NCI-H1092 (cell line): Measurements from ENCODE around the gene CRACR2A.

ENCODE experiments used
- DNase-seq: peaks from one replicate; lab custom pipeline; 2025; lab: John Stamatoyannopoulos, UW

CRACR2A gene

DNA sequence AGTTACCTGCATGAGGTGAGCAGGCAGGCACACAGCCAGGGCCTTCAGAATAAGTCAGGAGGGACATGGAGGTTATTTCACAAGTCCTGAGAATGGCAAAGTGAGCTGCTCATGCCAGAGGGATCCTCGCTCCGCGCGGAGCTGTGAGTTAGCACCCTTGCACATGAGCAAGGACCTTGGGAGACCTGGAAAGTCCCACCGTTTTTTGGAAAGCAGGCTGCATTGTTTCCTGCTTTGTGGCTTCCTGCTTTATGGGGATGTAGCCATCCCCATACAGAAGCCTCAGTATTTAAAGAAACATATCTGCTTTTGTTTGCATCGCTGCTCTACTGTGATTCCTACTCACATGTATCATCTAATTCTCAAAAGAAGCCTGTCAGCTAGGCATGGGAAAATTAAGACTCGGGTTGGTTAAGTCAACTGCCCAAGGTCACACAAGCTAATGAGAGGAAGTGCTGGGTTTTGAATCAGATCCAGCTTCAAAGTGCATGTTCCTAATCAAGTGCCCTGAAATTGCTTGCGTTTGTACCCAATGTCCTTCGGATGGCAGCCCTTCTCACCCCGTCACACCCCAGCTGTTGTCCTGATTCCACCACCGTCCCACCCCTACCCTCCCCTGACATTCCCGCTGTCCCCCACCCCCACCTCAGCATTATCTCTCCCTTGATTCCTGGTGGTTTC, 106.2 kb downstream of the CRACR2A start:
- no peak for DNase-seq

DNA sequence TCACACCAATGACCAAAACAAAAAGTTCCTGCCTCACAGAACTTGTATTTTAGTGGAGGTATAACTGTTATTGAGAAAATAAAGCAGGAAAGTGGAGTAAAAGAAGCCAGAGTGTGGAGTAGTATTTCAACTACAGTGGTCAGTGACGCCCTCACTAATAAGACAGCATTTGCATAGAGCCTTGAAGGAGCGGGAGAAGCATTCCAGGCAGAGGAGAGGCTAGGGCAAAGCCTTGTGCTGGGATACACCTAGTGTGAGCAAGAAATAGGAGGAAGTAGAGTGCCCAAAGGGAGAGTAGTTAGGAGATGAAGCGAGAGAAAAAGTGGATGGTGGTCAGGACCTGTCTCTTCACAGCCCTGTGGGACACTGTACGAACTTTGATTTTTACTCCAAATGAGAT, 107.8 kb downstream of the CRACR2A start:
- DNase-seq: no peak

DNA sequence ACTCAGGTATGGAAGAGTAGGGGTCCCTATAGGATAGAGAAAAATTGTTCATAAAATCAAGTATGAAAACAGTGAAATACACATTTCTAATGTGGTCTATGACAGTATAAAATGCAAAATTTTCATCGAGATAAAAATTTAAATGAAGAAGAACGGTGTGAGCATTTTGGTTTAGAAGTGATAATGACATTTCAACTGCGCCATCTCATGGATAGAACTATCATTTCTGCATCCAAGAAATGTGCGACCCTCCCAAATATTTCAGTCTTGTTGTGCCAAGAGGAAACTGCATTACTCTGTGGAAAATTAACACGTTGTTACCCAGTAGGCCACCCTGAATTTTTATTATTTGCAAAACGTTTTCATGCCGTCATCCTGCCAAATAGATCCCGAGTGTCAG, 108.8 kb downstream of the CRACR2A start:
- no peak for DNase-seq

DNA sequence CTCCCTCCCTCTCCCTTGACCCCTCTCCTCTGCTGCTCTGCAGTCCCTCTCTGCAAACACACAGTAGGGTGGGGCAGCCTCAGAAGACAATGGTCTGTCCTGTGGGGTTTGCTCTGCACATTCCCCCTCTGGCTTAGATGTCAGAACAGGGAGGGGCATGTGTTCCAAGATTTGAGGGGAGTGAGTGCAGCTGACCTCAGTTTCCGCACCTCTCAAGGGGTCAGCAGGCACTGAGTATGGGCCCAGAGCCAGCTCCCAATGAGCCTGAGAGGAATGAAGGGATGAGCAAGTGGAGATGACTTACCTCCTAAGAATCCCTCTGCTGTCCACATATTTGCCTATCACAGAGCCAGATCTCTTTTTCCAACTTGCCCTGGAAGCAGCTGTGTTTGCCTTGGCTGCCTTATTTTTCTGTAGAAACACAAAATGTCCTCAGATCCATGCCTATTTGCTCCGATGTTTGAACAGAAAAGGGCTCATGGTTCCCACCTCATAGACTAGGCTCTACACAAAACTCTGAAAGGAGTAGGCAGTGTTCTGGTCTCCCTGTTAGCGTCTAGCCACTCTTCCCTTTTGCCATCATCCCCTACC, 111.4 kb downstream of the CRACR2A start:
- no peak for DNase-seq

DNA sequence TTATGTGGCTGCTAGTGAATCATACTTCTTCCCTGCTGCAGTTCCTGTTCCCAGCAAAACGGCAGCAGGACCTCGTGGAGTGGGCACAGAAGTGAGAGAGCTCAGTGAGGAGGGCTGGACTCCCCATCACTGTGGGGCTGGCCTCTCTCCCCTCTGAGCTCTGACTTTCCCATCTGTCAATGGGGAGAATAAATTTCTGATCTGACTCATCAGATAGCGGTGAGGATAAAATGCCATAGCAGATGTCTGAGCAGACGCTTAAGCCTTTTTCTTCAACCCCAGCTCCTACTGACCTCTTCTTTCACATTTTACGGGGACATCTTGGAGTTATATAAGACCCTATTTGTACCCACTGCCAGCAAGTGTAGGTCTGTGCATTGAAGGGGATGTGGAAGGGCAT, 116.6 kb downstream of the CRACR2A start:
- DNase-seq: no peak

DNA sequence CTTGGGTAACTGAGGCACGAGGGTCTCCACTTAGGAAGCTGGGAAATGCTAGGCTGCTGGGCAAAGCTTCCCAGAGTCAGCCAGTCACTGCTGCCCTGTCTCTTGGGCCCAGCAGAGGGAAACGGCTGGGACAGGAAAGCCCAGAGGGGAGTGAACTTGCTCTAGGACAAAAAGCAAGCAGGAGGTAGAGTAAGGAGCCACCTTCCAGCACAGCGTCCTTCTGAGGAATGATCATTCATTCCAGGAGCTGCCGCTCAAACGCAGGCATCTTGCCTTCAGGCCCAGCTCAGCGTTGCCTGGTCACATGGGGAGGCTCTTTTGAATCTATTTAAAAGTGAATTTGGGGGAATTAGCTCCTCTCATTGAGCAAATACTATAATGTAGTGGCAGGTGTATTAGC, 118.6 kb downstream of the CRACR2A start:
- no peak for DNase-seq

DNA sequence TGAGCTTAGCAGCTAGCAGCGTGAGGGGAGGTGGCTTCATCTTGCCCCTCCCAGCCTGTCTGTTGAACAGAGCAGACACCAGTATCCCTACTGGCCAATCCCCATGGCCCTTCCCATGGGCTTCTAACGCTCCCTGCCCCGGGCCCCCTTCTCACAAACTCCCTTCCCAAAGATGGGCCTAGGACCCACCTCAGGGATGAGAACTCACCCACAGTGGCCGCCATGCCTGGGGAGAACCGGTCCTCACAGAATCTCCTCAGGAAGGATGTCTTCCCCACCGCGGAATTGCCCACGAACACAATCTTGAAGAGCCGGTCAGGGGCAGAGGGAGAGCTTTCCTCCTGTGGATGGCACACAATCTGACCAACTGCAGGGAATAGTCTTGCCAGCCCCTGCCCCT, 119.5 kb downstream of the CRACR2A start:
- no peak for DNase-seq

DNA sequence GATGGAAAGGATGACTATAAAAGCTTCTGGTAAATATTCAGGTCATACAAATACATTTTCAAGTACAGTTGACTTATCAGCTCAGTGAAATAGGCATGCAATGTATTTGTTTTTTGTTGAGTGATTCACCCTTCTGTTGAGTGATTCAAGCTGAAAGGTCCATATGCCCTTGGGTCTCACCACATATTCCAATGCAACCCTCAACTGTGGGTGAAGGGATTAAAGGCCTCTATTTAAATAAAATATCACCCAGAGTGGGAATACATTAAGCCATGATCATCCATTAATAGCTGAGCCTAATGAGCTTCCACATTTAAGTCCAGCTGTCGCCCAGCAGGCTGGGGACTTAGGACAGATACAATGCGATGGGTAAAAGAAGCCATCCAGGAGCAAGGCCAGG, 120.2 kb downstream of the CRACR2A start:
- DNase-seq: no peak

DNA sequence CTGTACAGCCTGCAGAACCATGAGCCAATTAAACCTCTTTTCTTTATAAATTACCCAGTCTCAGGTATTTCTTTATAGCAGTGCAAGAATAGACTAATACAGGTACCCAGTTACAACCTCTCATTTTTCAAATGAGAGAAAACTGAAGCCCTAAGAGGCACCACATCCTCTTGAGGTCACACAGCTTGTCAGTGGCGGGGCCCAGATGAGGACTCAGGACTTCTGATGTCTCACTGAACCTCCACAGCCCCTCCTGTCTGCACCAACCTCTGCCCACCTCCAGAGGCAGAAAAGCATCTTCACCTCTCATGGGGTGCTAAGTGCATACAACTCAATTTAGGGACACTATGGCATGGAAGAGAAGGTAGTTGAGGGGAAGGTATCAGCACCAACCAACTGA, 120.7 kb downstream of the CRACR2A start:
- DNase-seq: no peak

DNA sequence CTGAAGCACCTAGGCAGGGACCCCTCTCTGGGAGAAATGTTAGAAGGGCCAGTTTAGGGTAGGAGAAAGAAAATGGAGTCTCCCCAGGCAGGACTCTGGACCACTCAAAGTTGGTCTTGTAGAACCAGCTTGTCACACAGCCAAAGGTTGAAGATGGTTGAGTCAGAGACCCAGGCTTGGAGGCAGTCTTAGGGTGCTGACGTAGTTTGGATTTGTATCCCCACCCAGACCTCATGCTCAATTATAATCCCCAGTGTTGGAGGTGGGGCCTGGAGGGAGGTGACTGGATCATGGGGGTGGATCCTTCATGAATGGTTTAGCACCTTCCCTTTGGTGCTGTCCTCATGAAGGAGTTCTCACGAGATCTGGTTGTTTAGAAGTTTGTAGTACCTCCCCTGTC, 121.2 kb downstream of the CRACR2A start:
- DNase-seq: no peak

DNA sequence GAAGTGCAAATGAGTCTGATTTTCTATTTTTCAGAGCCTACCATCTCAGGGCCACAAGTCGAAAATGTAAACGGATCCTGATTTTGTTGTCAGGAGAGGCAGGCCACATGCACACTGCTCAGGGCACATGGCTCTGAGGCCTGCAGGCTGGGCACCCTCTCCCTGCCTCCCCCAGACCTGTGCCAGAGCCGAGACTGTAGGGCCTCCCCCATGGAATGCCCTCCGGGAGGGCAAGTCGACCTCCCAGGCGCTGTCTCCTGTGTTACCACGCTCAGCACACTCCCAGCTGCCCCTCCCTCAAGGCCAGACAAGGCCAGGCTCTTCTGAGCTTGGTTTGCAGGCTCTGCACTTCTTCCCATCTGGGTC, 121.7 kb downstream of the CRACR2A start:
- DNase-seq: no peak

DNA sequence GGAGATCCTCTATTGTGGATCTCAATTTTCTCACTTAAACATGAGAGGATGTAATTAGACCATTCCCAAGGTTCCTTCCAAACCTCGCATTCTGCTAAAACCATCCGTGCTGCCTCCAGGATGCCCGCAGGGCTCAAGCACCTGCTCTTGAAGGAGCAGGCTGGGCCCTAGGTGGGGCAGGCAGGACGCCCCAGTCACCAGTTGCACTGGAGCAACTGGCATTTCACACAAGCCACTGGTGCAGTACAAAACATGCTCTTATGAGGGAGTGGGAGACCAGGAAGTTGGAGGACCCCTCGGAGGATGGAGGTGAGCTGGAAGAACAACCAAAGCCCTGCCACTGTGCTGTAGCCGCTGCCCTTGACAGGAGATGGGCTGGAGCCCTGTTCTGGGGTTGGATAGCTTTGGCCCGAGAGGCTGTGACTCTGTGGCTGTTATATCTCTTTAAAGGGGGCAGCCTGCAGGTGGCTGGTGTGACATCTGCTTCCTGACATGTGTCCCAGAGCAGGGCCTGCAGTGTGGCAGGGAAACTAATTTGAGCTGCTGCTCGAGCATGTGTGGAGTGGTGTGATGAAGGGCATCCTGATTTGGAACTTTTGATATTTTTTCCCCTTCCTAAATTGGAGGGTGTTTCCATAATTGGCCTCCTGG, 122.2 kb downstream of the CRACR2A start:
- DNase-seq: no peak

DNA sequence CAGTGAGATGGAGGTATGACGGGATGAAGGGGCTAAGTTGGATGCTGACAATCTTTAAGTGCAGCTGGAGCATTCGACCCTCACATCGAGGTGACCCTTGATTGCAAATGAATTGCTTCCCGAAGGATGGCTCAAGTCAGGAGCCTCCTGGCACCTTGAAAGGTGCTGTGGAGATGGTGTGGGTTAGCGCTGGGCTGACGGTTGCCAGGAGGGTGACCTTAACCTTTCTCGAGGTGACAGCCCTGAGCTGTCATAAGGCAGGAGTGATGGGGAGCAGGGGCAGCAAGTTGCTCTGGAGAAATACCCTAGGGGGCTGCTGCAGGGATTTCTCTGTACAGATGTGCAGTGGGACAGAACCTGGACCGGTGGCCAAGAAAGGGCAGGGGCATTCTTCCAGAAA, 122.8 kb downstream of the CRACR2A start:
- DNase-seq: no peak

DNA sequence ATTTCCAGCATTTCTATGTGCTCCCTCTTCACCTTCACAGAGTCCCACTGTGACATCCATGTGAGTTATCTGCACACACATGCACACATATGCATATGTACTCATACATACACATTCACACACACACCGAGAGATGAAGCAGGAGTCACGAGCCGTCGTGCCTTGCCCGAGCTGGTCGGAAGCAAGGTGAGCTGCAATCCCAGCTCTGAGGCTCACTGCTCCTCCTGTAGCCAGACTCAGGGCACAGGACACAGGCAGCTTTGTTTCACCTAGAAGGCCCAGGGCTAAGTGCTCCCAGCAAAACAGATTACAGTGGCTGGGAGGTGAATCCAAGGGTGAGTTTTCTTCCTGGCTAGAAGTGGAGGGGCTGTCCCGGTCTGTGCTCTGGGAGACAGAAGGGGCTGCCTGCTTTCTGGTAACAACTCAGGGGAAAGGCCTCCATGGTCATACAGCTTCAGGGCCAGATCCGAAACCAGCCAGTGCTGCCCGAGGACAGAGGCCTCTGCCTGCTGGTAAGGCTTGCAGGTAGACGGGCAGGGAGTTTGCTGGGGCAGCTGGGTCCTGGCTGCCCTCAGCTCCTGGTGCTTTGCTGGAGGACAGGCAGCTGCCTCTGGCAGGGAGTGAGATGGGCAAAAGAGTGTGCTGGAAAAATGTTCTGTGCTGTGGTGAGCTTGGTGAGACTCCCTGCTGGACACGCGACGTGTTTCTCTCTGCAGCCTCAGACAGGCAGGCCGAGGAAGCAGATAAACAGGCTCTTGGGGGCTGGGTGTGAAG, 123.7 kb downstream of the CRACR2A start:
- DNase-seq: no peak

DNA sequence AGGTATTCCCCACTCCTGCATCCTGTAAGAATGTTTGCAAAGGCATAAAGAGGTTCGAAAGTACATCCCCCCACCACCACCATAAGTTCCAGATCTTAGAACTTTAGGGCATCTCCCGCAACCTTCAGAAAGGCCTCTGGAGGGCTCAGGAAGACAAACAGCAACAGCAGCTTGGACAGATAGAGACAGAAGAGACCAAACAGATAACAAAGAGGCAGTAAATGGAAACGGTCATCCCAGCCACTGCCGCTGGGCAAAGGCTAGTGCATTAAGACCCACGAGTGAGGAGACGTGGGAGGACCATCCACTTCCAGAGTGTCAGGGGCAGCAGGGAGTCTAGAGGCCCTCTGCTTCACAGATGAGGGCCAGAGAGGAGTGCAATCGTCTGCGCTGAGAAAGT, 124.3 kb downstream of the CRACR2A start:
- DNase-seq: no peak

DNA sequence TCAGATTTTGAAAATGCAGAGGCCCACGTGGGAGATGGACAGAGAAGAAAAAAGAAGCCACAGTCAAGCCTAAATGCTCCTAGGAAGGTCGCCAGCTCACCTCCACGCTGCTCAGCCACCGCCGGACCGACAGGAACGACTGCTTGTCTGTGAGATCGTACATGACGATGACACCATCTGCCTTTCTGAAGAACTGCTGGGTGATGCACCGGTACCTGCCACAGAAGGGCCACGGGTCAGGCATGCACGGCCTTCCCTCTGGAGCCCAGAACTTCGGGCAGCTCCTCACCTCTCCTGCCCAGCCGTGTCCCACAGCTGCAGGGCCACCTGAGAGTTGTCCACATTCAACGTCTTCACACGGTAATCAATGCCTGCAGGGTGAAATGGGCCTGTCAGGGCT, 125.6 kb downstream of the CRACR2A start:
- no peak for DNase-seq

DNA sequence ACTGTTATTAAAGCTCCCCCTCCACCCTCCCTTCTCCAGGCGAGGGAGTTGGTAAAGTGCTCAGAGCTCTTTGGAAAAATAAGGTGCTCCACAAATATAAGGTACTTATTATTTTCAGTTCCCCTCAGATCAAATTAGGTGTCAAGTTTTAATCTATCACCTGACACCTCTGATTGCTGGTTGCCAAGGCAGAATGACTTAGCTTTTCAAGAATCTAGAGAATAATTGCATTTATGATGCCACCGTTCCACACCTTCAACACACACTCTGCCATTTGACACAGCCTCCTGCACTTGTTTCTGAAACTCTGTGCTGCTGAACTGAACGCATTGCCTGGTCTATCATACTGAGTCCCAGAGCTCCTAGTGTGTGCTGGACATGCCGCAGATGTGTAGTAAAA, 128.6 kb downstream of the CRACR2A start:
- DNase-seq: no peak

DNA sequence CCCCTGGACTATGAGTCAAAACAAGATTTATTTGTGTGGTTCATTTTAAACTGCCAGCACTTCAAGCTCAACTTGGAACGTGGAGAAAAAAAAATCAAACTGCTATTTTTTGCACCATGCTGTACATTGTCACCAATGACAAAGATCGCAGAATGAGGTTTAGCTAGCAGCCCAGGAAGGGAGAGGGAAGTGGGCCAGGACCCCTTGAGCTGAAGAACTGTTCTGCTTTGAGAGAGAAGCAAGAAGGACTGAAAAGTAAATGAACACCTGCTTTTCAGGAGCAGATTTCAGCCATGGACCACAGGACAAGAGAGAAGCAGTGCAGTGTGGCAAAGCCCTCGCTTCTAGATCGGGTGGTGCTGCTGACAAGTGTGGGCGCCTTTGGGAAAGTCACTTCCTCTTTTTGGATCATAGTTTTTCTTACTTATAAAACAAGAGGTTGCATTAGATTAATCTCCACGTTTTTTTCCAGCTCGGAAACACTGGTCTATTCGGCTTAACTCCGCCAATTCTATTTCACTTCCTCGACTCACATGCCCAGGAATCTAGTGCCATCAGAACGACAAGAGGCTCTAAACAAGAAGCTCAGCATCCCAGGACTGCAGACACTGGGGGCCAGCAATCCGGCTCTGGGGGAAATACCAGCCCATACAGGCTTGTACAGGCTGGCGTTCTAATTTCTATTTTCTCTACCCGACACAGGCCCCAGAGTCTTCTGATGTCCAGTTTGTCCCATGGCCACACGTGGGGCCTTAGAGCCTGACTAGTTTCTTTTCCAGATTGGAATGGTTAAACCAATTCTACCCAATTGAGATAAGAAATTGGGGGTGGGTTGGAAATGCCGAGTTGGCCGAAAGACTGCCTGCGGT, 129.9 kb downstream of the CRACR2A start:
- DNase-seq: no peak

DNA sequence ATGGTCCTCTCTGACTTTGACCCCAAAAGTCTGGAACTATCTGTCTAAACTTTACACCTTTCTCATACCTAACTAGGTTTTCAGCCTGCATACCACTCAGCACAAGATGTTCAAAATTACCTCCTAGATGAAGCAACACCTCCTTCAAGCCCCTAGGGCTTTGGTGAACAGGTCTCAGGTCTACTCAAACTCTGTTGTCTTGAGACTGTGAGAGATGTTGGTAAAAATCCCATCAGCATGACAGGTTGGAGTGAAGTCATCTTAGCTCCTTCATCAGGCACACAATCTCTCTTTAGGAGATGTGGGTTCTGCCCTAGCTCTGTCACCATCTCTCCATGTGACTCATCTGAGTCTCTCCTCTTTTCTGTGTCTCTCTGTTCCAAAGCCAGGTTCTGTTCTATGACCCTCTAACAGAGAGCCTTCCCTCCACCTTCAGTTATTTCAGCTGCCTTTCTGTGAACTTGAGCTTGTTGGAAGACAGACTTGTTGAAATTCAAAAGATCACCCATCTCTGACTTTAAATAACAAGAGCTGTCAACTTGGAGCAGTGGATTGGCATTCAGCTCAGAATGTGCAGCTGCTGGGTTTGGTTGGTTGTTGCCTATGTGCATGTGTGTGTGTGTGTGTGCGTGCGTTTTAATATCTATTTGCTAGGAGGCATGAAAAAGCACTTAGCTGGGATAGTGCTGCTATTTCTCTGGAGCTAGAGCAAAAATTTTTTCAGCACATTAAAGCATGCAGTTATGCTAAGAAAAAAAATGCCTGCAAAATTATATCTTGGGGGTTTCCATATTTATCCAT, 130.7 kb downstream of the CRACR2A start:
- DNase-seq: no peak

DNA sequence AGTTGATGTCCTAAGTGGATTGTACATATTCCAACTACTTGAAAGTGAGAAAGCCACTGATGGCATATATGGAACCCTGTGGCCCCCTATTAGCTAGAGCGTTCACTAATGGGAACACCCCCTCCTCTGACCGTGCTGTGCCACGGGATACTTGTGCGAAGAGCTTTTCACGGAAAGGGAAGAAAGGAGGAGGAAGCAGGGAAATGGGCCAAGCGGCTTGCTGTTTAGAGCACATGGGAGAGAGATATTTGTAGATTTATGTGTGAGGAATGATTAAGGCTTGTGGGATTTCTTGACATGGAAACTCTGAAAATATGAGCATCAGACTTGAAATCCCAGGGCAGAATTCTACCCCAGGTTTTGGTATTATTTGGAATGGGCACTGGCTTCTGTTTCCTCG, 132.1 kb downstream of the CRACR2A start:
- no peak for DNase-seq

DNA sequence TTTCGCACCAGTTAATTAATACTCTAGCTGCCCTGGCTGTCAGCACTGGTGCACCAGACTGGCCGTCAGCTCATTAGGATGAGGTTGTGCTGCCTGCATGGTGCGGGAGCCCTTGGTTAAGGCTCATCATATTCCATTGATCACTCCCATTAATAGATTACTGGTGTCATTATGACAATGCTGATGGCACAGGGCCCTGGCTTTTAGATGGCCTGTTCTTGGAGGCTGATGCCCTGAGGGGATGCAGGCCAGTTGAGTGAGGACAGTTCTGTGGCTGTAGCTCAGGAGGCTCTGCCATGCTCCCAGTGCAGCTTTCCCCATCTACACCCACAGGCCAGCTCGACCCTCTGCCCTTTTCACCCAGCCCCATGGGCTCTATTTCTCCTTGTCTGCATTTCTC, 135.3 kb downstream of the CRACR2A start:
- DNase-seq: no peak
